GM19395 (cell line): ENCODE measurements around the gene STAG1.
"Not testable (repeated sequence)": the region's sequence is repeated elsewhere in the genome, so short reads cannot be mapped to it uniquely, and the experiment has no call there.

Experiments used
- ATAC-seq: cut with Tn5 transposase; IDR thresholded peaks from one replicate; pipeline ENCODE4 v1.9.1; 2021; ENCODE audit warnings: mild to moderate bottlenecking, moderate library complexity; ENCODE audit not compliant: unreplicated experiment

STAG1 gene

GRCh38 chr3:136708333-136708985 lies 43.7 kb downstream of the STAG1 start:
- no peak for ATAC-seq

GRCh38 chr3:136703429-136703828 lies 48.7 kb downstream of the STAG1 start:
- no peak for ATAC-seq

- ATAC-seq, result no peak
Measured at GRCh38 chr3:136699271-136699828, 52.8 kb downstream of the STAG1 start.

GRCh38 chr3:136698361-136698760 lies 53.8 kb downstream of the STAG1 start:
- ATAC-seq, result no peak

GRCh38 chr3:136696797-136697196 lies 55.4 kb downstream of the STAG1 start:
- ATAC-seq, result no peak

GRCh38 chr3:136694321-136694720 lies 57.9 kb downstream of the STAG1 start:
- no peak for ATAC-seq

GRCh38 chr3:136690599-136690998 lies 61.6 kb downstream of the STAG1 start:
- no peak for ATAC-seq

GRCh38 chr3:136685882-136686281 lies 66.3 kb downstream of the STAG1 start:
- no peak for ATAC-seq

- ATAC-seq, result no peak
Measured at GRCh38 chr3:136682740-136683312, 69.4 kb downstream of the STAG1 start.

GRCh38 chr3:136678981-136679380 lies 73.2 kb downstream of the STAG1 start:
- no peak for ATAC-seq

GRCh38 chr3:136676009-136676408 lies 76.2 kb downstream of the STAG1 start:
- no peak for ATAC-seq

- no peak for ATAC-seq
Measured at GRCh38 chr3:136675150-136675858, 76.9 kb downstream of the STAG1 start.

GRCh38 chr3:136672457-136672856 lies 79.7 kb downstream of the STAG1 start:
- no peak for ATAC-seq

- ATAC-seq, result no peak
Measured at GRCh38 chr3:136671921-136672320, 80.3 kb downstream of the STAG1 start.

GRCh38 chr3:136670166-136670565 lies 82.0 kb downstream of the STAG1 start:
- no peak for ATAC-seq

GRCh38 chr3:136667081-136667480 lies 85.1 kb downstream of the STAG1 start:
- no peak for ATAC-seq

- not testable (repeated sequence) for ATAC-seq
Measured at GRCh38 chr3:136666301-136666700, 85.9 kb downstream of the STAG1 start.

GRCh38 chr3:136664771-136665170 lies 87.4 kb downstream of the STAG1 start:
- ATAC-seq, result no peak

- no peak for ATAC-seq
Measured at GRCh38 chr3:136661282-136661681, 90.9 kb downstream of the STAG1 start.

- ATAC-seq, result no peak
Measured at GRCh38 chr3:136658946-136659682, 93.1 kb downstream of the STAG1 start.

- no peak for ATAC-seq
Measured at GRCh38 chr3:136657526-136657925, 94.7 kb downstream of the STAG1 start.
